PC-3 (cell line): ENCODE data around the gene BAMBI. TPM values are rescaled to one million over a fixed set of nuclear protein-coding genes. Genes with fewer than 3 reads are reported as not detected.

Experiments
- ATAC-seq: fragments of 200-7000 bp; cut with Tn5 transposase; 2 replicates; pipeline ENCODE4 v1.9.1; 2020; ENCODE audit warnings: mild to moderate bottlenecking, moderate library complexity
- Bru-seq: library from RNA; stranded (reverse); fragments of 400-500 nt; gene quantifications from one replicate; lab custom pipeline; 2021; lab: Mats Ljungman, UMichigan
- BruChase-seq, 2 experiments: library from RNA; stranded (reverse); fragments of 400-500 nt; gene quantifications; one replicate each; lab custom pipeline; 2021; lab: Mats Ljungman, UMichigan
- BruUV-seq: library from RNA; stranded (reverse); fragments of 400-500 nt; replicated peaks from 2 replicates; lab custom pipeline; 2021; lab: Mats Ljungman, UMichigan
- CTCF ChIA-PET: fragments of 300-600 bp; sonication (Branson Sonifier 250); formaldehyde crosslinking; loops from one replicate; lab custom pipeline; 2022; ENCODE audit warnings: antibody characterized with exemption; lab: Charles Lee
- POLR2A ChIA-PET: fragments of 300-600 bp; sonication (Branson Sonifier 250); formaldehyde crosslinking; loops from one replicate; lab custom pipeline; 2022; ENCODE audit warnings: antibody characterized with exemption; ENCODE audit not compliant: unreplicated experiment; lab: Charles Lee
- DNase-seq: peaks from one replicate; pipeline ENCODE4 v3.0.0-alpha.2; 2015
- H2AFZ ChIP-seq: fragments of 300-600 bp; sonication (generic); 2 replicates; pipeline ENCODE4 v1.6.0; 2016; ENCODE audit warnings: antibody characterized with exemption, low read length
- H3F3A ChIP-seq: fragments of 300-600 bp; sonication (generic); one replicate; pipeline ENCODE4 v1.6.0; 2017; ENCODE audit warnings: antibody characterized with exemption, low read length, control low read depth, mild to moderate bottlenecking; ENCODE audit not compliant: unreplicated experiment
- H3K27ac ChIP-seq: fragments of 300-600 bp; sonication (generic); 2 replicates; pipeline ENCODE4 v1.5.1; 2016; ENCODE audit warnings: mild to moderate bottlenecking, low read length
- H3K27me3 ChIP-seq: fragments of 300-600 bp; sonication (generic); 2 replicates; pipeline ENCODE4 v1.6.1; 2016; ENCODE audit warnings: low read length, mixed read lengths
- H3K36me3 ChIP-seq: fragments of 300-600 bp; sonication (generic); 2 replicates; pipeline ENCODE4 v1.6.1; 2016; ENCODE audit warnings: low read depth, mixed run types, low read length, mixed read lengths
- H3K4me1 ChIP-seq: fragments of 300-600 bp; sonication (generic); 2 replicates; pipeline ENCODE4 v1.5.1; 2016; ENCODE audit warnings: low read length; ENCODE audit not compliant: insufficient read depth
- H3K4me2 ChIP-seq: fragments of 300-600 bp; sonication (generic); 2 replicates; pipeline ENCODE4 v1.6.0; 2016; ENCODE audit warnings: low read length
- H3K4me3 ChIP-seq: fragments of 300-600 bp; sonication (generic); 2 replicates; pipeline ENCODE4 v1.5.1; 2016; ENCODE audit warnings: mild to moderate bottlenecking, low read length, mixed read lengths
- H3K79me2 ChIP-seq: fragments of 300-600 bp; sonication (generic); 2 replicates; pipeline ENCODE4 v1.6.1; 2017; ENCODE audit warnings: low read length, mixed read lengths
- H3K9ac ChIP-seq: fragments of 300-600 bp; sonication (generic); 2 replicates; pipeline ENCODE4 v1.6.0; 2016; ENCODE audit warnings: mild to moderate bottlenecking, low read length
- H3K9me2 ChIP-seq: fragments of 300-600 bp; sonication (generic); replicated peaks from 2 replicates; pipeline ENCODE4 v1.6.1; 2016; ENCODE audit warnings: mixed run types, low read length, mixed read lengths
- H3K9me3 ChIP-seq: fragments of 300-600 bp; sonication (generic); 2 replicates; pipeline ENCODE4 v1.6.1; 2016; ENCODE audit warnings: low read length, mixed read lengths
- H4K20me1 ChIP-seq: fragments of 300-600 bp; sonication (generic); 2 replicates; pipeline ENCODE4 v1.6.1; 2016; ENCODE audit warnings: low read length, mixed read lengths
- EZH2 ChIP-seq: fragments of 300-600 bp; sonication (generic); IDR thresholded peaks from one replicate; pipeline ENCODE4 v1.6.1; 2017; ENCODE audit warnings: antibody characterized with exemption, mild to moderate bottlenecking, low read length; ENCODE audit not compliant: unreplicated experiment
- EZH2phosphoT487 ChIP-seq: fragments of 300-600 bp; sonication (generic); IDR thresholded peaks from 2 replicates; pipeline ENCODE4 v1.6.1; 2018; ENCODE audit warnings: mild to moderate bottlenecking, antibody characterized with exemption, low read length, borderline replicate concordance
- intact Hi-C: fragments of 100-400 bp; cut with micrococcal nuclease; formaldehyde crosslinking; loops from 2 replicates; pipeline ENCODE4 v1.9.0; 2023
- long read RNA-seq: library from polyadenylated mRNA; unstranded; transcript quantifications from one replicate; pipeline ENCODE4 v2.0.0, GENCODE V29; 2021; ENCODE audit not compliant: unreplicated experiment
- total RNA-seq: library from RNA; depleted of rRNA; stranded (reverse); fragments of >200 nt; gene quantifications from 2 replicates; pipeline ENCODE4 v1.2.3, GENCODE V29; 2014; rRNA removed
- TF ChIP-seq, protein P1 (sequence below): fragments of 300-600 bp; sonication (generic); conservative IDR thresholded peaks from 2 replicates; pipeline ENCODE4 v1.5.1; 2017; ENCODE audit warnings: antibody characterized with exemption, low read depth, mild to moderate bottlenecking, low read length

The BAMBI gene
- total RNA-seq (9.6 and 10.7 TPM in 2 replicates), Bru-seq, nascent RNA (percentile 66 among the genes with signal in this experiment), BruChase-seq, experiment 1, labeled RNA remaining after a 6-hour chase (percentile 57 among the genes with signal in this experiment), BruChase-seq, experiment 2, labeled RNA remaining after a 2-hour chase (percentile 73 among the genes with signal in this experiment)
- long read RNA-seq, transcript BAMBI-201 (3 exons, 1,877 nt), result major isoform, 77 of 82 reads
- long read RNA-seq, partial matches to known transcripts, result 5 of 82 reads
- long read RNA-seq, other reads (novel, unspliced or antisense), result 0 of 82 reads

- H3K9me2 ChIP-seq, result no peaks in the 10 kb centered on the region
- H2AFZ ChIP-seq, result peak within 1 kb of the TSS; percentile 97
- peaks cover 46% of the 10 kb centered on the region for H3K79me2 ChIP-seq
- no peak within 1 kb of the TSS for H3K27ac ChIP-seq
- H3K36me3 ChIP-seq, result peaks cover 2% of the 10 kb centered on the region; the same call in 1 of the 2 replicates
- H3F3A ChIP-seq, result no peaks in the 10 kb centered on the region
- H3K9ac ChIP-seq, result peak within 1 kb of the TSS; percentile 75
- POLR2A ChIA-PET, result no interaction called here
- H3K4me2 ChIP-seq, result peak within 1 kb of the TSS; percentile 97
- peak within 1 kb of the TSS; percentile 96 for H3K4me3 ChIP-seq
- peak; percentile 89 for DNase-seq
- CTCF ChIA-PET, result interaction anchor here (0.6 kb wide), 2 partner anchors 45 to 314 kb away, joined by 3 to 5 read pairs; no protein-coding TSS in a partner anchor
- H4K20me1 ChIP-seq, result peaks cover 3% of the 10 kb centered on the region; the same call in 1 of the 2 replicates
- H3K27me3 ChIP-seq, result no peaks in the 10 kb centered on the region
- intact Hi-C loops, result loop anchor here (5.0 to 10.0 kb wide), 6 partner anchors 45 to 455 kb away; no protein-coding TSS in a partner anchor
- BruUV-seq, result no TSS peak
- H3K4me1 ChIP-seq, result peaks cover 11% of the 10 kb centered on the region
- no peaks in the 10 kb centered on the region for H3K9me3 ChIP-seq
- peak; percentile 89 for ATAC-seq
- no peak for TF ChIP-seq EZH2
- TF ChIP-seq, protein P1, sequence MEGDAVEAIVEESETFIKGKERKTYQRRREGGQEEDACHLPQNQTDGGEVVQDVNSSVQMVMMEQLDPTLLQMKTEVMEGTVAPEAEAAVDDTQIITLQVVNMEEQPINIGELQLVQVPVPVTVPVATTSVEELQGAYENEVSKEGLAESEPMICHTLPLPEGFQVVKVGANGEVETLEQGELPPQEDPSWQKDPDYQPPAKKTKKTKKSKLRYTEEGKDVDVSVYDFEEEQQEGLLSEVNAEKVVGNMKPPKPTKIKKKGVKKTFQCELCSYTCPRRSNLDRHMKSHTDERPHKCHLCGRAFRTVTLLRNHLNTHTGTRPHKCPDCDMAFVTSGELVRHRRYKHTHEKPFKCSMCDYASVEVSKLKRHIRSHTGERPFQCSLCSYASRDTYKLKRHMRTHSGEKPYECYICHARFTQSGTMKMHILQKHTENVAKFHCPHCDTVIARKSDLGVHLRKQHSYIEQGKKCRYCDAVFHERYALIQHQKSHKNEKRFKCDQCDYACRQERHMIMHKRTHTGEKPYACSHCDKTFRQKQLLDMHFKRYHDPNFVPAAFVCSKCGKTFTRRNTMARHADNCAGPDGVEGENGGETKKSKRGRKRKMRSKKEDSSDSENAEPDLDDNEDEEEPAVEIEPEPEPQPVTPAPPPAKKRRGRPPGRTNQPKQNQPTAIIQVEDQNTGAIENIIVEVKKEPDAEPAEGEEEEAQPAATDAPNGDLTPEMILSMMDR, result peak; percentile 46; the same call in 1 of the 2 replicates
These were observed at the start of gene BAMBI for GRCh38 chr10:28676968-28677887. Gene BAMBI, plus strand, starts transcription at chr10:28677521. Its CDS starts 377 bp downstream, at chr10:28677898.

GRCh38 chr10:28628184-28628893, 49.0 kb upstream of the BAMBI start:
- Histone ChIP-seq H3K4me1 (peaks cover 15% of the 10 kb centered on the region), H3F3A (no peaks in the 10 kb centered on the region), H3K4me2 (peak overlapping the region; percentile 52; the same call in 1 of the 2 replicates), H3K36me3 (no peaks in the 10 kb centered on the region), H3K9ac (no peak overlapping the region), H3K9me3 (no peaks in the 10 kb centered on the region), H3K4me3 (no peak overlapping the region), H4K20me1 (no peaks in the 10 kb centered on the region), H3K9me2 (no peaks in the 10 kb centered on the region), H2AFZ (peak overlapping the region; percentile 35; the same call in 1 of the 2 replicates), H3K27me3 (no peaks in the 10 kb centered on the region), H3K79me2 (no peaks in the 10 kb centered on the region), H3K27ac (no peak overlapping the region)
- ATAC-seq, result peak; percentile 86
- DNase-seq, result peak; percentile 76
- BruUV-seq, result no TSS peak
- ChIA-PET CTCF (interaction anchor here (0.6 to 1.8 kb wide), 2 partner anchors 36 to 502 kb away, joined by 4 to 5 read pairs; no protein-coding TSS in a partner anchor), POLR2A (interaction anchor here (0.5 kb wide), 1 partner anchor 124 kb away, joined by 3 read pairs; no protein-coding TSS in a partner anchor)
- TF ChIP-seq EZH2, result no peak
- no peak for TF ChIP-seq EZH2phosphoT487
- TF ChIP-seq, protein P1, result peak; percentile 90
- intact Hi-C loops, result loop anchor here (1.0 to 5.0 kb wide), 2 partner anchors 34 to 676 kb away; no protein-coding TSS in a partner anchor
